ENCODE data around the gene CLASP2. TPM values are rescaled to one million over a fixed set of nuclear protein-coding genes. Genes with fewer than 3 reads are reported as not detected.
A peak's percentile ranks its signal among the peaks of the same experiment; 100 is the strongest.

CLASP2 gene
- total and polyA plus RNA-seq, 2 experiments from 2014 or later: 38.7 to 112 TPM

- Histone ChIP-seq H3K9me3 (ENCODE audit: low read depth) (no peaks in the 10 kb centered on the region), H3K36me3 (peaks cover 42% of the 10 kb centered on the region), H3K27me3 (no peaks in the 10 kb centered on the region), H3K27ac (no peak overlapping the region), H3K4me1 (ENCODE audit: low read depth) (peaks cover 7% of the 10 kb centered on the region), H3K4me3 (no peak overlapping the region)
- TF ChIP-seq CTCF (IDR thresholded peaks at IDR 0.05; ENCODE audit: low read depth, low read length): no peak
- DNase-seq (ENCODE audit: low read depth in 1 of 2, low spot score in 1 of 2): peak in 1 of 2 donors; percentile 32
Observed at GRCh38 chr3:33578325-33579177, 139.5 kb downstream of the CLASP2 start.

- no peaks in the 10 kb centered on the region for H3K27me3 ChIP-seq
- no peak overlapping the region for H3K4me3 ChIP-seq
- no peaks in the 10 kb centered on the region for H3K9me3 ChIP-seq (ENCODE audit: low read depth)
- no peak for DNase-seq (ENCODE audit: low read depth in 1 of 2, low spot score in 1 of 2)
- peaks cover 42% of the 10 kb centered on the region for H3K36me3 ChIP-seq
- TF ChIP-seq CTCF (IDR thresholded peaks at IDR 0.05; ENCODE audit: low read depth, low read length): no peak
- H3K4me1 ChIP-seq (ENCODE audit: low read depth): peaks cover 7% of the 10 kb centered on the region
- no peak overlapping the region for H3K27ac ChIP-seq
Observed at GRCh38 chr3:33577588-33577987, 140.5 kb downstream of the CLASP2 start.

GRCh38 chr3:33577173-33577572 lies 140.9 kb downstream of the CLASP2 start:
- H3K4me1 ChIP-seq (ENCODE audit: low read depth): peaks cover 7% of the 10 kb centered on the region
- H3K27me3 ChIP-seq: no peaks in the 10 kb centered on the region
- no peak for TF ChIP-seq CTCF (IDR thresholded peaks at IDR 0.05; ENCODE audit: low read depth, low read length)
- H3K4me3 ChIP-seq: no peak overlapping the region
- H3K9me3 ChIP-seq (ENCODE audit: low read depth): no peaks in the 10 kb centered on the region
- peaks cover 38% of the 10 kb centered on the region for H3K36me3 ChIP-seq
- no peak for DNase-seq (ENCODE audit: low read depth in 1 of 2, low spot score in 1 of 2)
- H3K27ac ChIP-seq: no peak overlapping the region

GRCh38 chr3:33575311-33575710 lies 142.7 kb downstream of the CLASP2 start:
- no peaks in the 10 kb centered on the region for H3K27me3 ChIP-seq
- no peak for TF ChIP-seq CTCF (IDR thresholded peaks at IDR 0.05; ENCODE audit: low read depth, low read length)
- H3K4me3 ChIP-seq: no peak overlapping the region
- H3K4me1 ChIP-seq (ENCODE audit: low read depth): peaks cover 7% of the 10 kb centered on the region
- peaks cover 31% of the 10 kb centered on the region for H3K36me3 ChIP-seq
- no peak for DNase-seq (ENCODE audit: low read depth in 1 of 2, low spot score in 1 of 2)
- H3K9me3 ChIP-seq (ENCODE audit: low read depth): no peaks in the 10 kb centered on the region
- no peak overlapping the region for H3K27ac ChIP-seq

GRCh38 chr3:33557829-33558228 lies 160.2 kb downstream of the CLASP2 start:
- no peaks in the 10 kb centered on the region for H3K27me3 ChIP-seq
- no peak overlapping the region for H3K27ac ChIP-seq
- no peaks in the 10 kb centered on the region for H3K9me3 ChIP-seq (ENCODE audit: low read depth)
- no peak overlapping the region for H3K4me3 ChIP-seq
- TF ChIP-seq CTCF (IDR thresholded peaks at IDR 0.05; ENCODE audit: low read depth, low read length): no peak
- peaks cover 6% of the 10 kb centered on the region for H3K36me3 ChIP-seq
- DNase-seq (ENCODE audit: low read depth in 1 of 2, low spot score in 1 of 2): no peak
- no peaks in the 10 kb centered on the region for H3K4me1 ChIP-seq (ENCODE audit: low read depth)
